ENCODE data around the gene TANGO6.
A peak's percentile ranks its signal among the peaks of the same experiment; 100 is the strongest.
"Not testable (repeated sequence)": the region's sequence is repeated elsewhere in the genome, so short reads cannot be mapped to it uniquely, and the experiment has no call there.

The TANGO6 gene

DNA sequence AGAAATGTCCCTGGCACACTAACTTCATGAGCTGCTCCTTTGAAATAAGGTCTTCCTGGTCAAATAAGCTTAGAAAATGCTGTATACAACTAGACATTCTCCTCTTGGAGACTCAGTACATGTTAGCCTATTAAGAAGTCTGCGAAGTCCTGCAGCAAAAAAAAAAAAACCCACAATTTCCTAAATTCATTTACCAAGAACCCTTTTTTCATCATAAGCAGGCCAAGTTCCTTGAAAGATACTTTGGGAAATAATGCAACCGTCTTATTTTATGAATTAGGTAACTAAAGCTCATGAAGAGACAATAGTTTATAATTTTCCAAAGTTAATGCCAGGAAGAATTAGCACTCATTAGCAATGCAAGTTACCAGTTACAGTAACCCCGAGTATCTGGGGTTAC lies 213.1 kb downstream of the TANGO6 start:
- H3K27me3 ChIP-seq (replicated peaks; ENCODE audit: insufficient read depth, low read length), result no peaks in the 10 kb centered on the region
- no peak overlapping the region for H2AFZ ChIP-seq (ENCODE audit: low read length)
- H3K4me1 ChIP-seq (ENCODE audit: low read length), result 0 out of 2 replicates have a peak, but pooled peaks cover 7% of the 10 kb centered on the region
- H3K27ac ChIP-seq (ENCODE audit: low read length), result no peak overlapping the region
- no peaks in the 10 kb centered on the region for H3K36me3 ChIP-seq (replicated peaks; ENCODE audit: insufficient read depth, low read length)
- no peak overlapping the region for H3K4me2 ChIP-seq (ENCODE audit: low read depth, low read length)
- H3K4me3 ChIP-seq (ENCODE audit: low read length), result no peak overlapping the region
- no peaks in the 10 kb centered on the region for H3F3A ChIP-seq (ENCODE audit: insufficient read depth, low read length)
- H3K9ac ChIP-seq (ENCODE audit: low read length), result no peak overlapping the region
- no peaks in the 10 kb centered on the region for H3K9me3 ChIP-seq (replicated peaks; ENCODE audit: insufficient read depth, low read length)
- DNase-seq, result no peak
- no peaks in the 10 kb centered on the region for H4K20me1 ChIP-seq (ENCODE audit: insufficient read depth, low read length)
- no peaks in the 10 kb centered on the region for H3K9me2 ChIP-seq (replicated peaks; ENCODE audit: insufficient read depth, low read length)
- TF ChIP-seq, protein P1, sequence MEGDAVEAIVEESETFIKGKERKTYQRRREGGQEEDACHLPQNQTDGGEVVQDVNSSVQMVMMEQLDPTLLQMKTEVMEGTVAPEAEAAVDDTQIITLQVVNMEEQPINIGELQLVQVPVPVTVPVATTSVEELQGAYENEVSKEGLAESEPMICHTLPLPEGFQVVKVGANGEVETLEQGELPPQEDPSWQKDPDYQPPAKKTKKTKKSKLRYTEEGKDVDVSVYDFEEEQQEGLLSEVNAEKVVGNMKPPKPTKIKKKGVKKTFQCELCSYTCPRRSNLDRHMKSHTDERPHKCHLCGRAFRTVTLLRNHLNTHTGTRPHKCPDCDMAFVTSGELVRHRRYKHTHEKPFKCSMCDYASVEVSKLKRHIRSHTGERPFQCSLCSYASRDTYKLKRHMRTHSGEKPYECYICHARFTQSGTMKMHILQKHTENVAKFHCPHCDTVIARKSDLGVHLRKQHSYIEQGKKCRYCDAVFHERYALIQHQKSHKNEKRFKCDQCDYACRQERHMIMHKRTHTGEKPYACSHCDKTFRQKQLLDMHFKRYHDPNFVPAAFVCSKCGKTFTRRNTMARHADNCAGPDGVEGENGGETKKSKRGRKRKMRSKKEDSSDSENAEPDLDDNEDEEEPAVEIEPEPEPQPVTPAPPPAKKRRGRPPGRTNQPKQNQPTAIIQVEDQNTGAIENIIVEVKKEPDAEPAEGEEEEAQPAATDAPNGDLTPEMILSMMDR (IDR thresholded peaks at IDR 0.05; ENCODE audit: low read length), result no peak
- TF ChIP-seq EZH2phosphoT487 (IDR thresholded peaks at IDR 0.05; ENCODE audit: low read length), result no peak
- TF ChIP-seq EZH2 (optimal IDR thresholded peaks at IDR 0.05; ENCODE audit: low read depth, low read length), result no peak
- H3K79me2 ChIP-seq (ENCODE audit: low read length), result no peaks in the 10 kb centered on the region

GRCh38 chr16:69057400-69058378 lies 214.4 kb downstream of the TANGO6 start:
- Histone ChIP-seq H3K27ac (ENCODE audit: low read length) (no peak overlapping the region), H3K4me2 (ENCODE audit: low read depth, low read length) (no peak overlapping the region), H3K4me3 (ENCODE audit: low read length) (no peak overlapping the region), H3K4me1 (ENCODE audit: low read length) (0 out of 2 replicates have a peak, but pooled peaks cover 7% of the 10 kb centered on the region), H3K9ac (ENCODE audit: low read length) (no peak overlapping the region), H3K9me3 (replicated peaks; ENCODE audit: insufficient read depth, low read length) (no peaks in the 10 kb centered on the region), H3K79me2 (ENCODE audit: low read length) (no peaks in the 10 kb centered on the region), H3K36me3 (replicated peaks; ENCODE audit: insufficient read depth, low read length) (no peaks in the 10 kb centered on the region), H3F3A (ENCODE audit: insufficient read depth, low read length) (no peaks in the 10 kb centered on the region), H2AFZ (ENCODE audit: low read length) (no peak overlapping the region), H4K20me1 (ENCODE audit: insufficient read depth, low read length) (no peaks in the 10 kb centered on the region), H3K27me3 (replicated peaks; ENCODE audit: insufficient read depth, low read length) (no peaks in the 10 kb centered on the region), H3K9me2 (replicated peaks; ENCODE audit: insufficient read depth, low read length) (no peaks in the 10 kb centered on the region)
- peak; percentile 27 for DNase-seq
- TF ChIP-seq, protein P1 (IDR thresholded peaks at IDR 0.05; ENCODE audit: low read length), result no peak
- no peak for TF ChIP-seq EZH2phosphoT487 (IDR thresholded peaks at IDR 0.05; ENCODE audit: low read length)
- no peak for TF ChIP-seq EZH2 (optimal IDR thresholded peaks at IDR 0.05; ENCODE audit: low read depth, low read length)

GRCh38 chr16:69063491-69063890 lies 220.2 kb downstream of the TANGO6 start:
- not testable (repeated sequence) for H3F3A ChIP-seq (ENCODE audit: insufficient read depth, low read length); H3K9ac ChIP-seq (ENCODE audit: low read length); H3K4me1 ChIP-seq (ENCODE audit: low read length); H3K9me2 ChIP-seq (replicated peaks; ENCODE audit: insufficient read depth, low read length); H3K79me2 ChIP-seq (ENCODE audit: low read length); H3K4me3 ChIP-seq (ENCODE audit: low read length); H4K20me1 ChIP-seq (ENCODE audit: insufficient read depth, low read length); H3K27ac ChIP-seq (ENCODE audit: low read length); H2AFZ ChIP-seq (ENCODE audit: low read length); H3K4me2 ChIP-seq (ENCODE audit: low read depth, low read length); H3K9me3 ChIP-seq (replicated peaks; ENCODE audit: insufficient read depth, low read length); DNase-seq; H3K36me3 ChIP-seq (replicated peaks; ENCODE audit: insufficient read depth, low read length); H3K27me3 ChIP-seq (replicated peaks; ENCODE audit: insufficient read depth, low read length)

Measured in MM.1S (cell line).